Aorta (tissue), 5 donors: ENCODE results near the gene UPK3BL1. TPM values are rescaled to one million over a fixed set of nuclear protein-coding genes. Genes with fewer than 3 reads are reported as not detected.
A peak's percentile ranks its signal among the peaks of the same experiment; 100 is the strongest.
"Not testable (repeated sequence)": the region's sequence is repeated elsewhere in the genome, so short reads cannot be mapped to it uniquely, and the experiment has no call there.

Experiments used
- ATAC-seq: fragments of 200-7000 bp; cut with Tn5 transposase; one replicate; pipeline ENCODE4 v1.9.1; 2022; ENCODE audit warnings: moderate library complexity; ENCODE audit not compliant: low FRiP score
- DNase-seq, 2 donors: peaks; one replicate each; pipeline ENCODE4 v3.0.0-alpha.2; 2020
- H3K27ac ChIP-seq, 2 donors: one replicate each; pipeline ENCODE4 v1.5.1; 2013; ENCODE audit warnings: low read length in 2 of 2, mild to moderate bottlenecking in 2 of 2, moderate library complexity in 2 of 2, control low read depth in 1 of 2, inconsistent platforms in 1 of 2, low read depth in 1 of 2
- H3K27me3 ChIP-seq, 2 donors: one replicate each; pipeline ENCODE4 v1.6.1; 2013; ENCODE audit warnings: control low read depth in 1 of 2, low read length in 1 of 2, mild to moderate bottlenecking in 1 of 2, moderate library complexity in 1 of 2; ENCODE audit not compliant: insufficient read depth in 2 of 2, control insufficient read depth in 1 of 2
- H3K36me3 ChIP-seq, 2 donors: one replicate each; pipeline ENCODE4 v1.6.1; 2013; ENCODE audit warnings: control low read depth in 1 of 2, low read length in 1 of 2, mild to moderate bottlenecking in 1 of 2; ENCODE audit not compliant: insufficient read depth in 2 of 2, control insufficient read depth in 1 of 2
- H3K4me1 ChIP-seq, 2 donors: one replicate each; pipeline ENCODE4 v1.6.1; 2013; ENCODE audit warnings: low read length in 2 of 2, control low read depth in 1 of 2, mild to moderate bottlenecking in 1 of 2, moderate library complexity in 1 of 2; ENCODE audit not compliant: insufficient read depth in 2 of 2, control insufficient read depth in 1 of 2
- H3K4me3 ChIP-seq, 2 donors: one replicate each; pipeline ENCODE4 v1.5.1; 2013; ENCODE audit warnings: low read length in 2 of 2, control low read depth in 1 of 2, mild to moderate bottlenecking in 1 of 2
- H3K9me3 ChIP-seq: one replicate; pipeline ENCODE4 v1.6.1; 2013; ENCODE audit warnings: mild to moderate bottlenecking, low read length; ENCODE audit not compliant: control insufficient read depth
- WGBS, 2 donors: extraction: QIAGEN DNeasy Blood & Tissue Kit; methylation state at CpG; one replicate each; pipeline ENCODE4 v1.1.7; 2013; 5-methylcytosine and 5-hydroxymethylcytosine counted together
- intact Hi-C, 2 donors: fragments of 100-400 bp; cut with DNase I; formaldehyde crosslinking; loops; one replicate each; pipeline versions ENCODE4 v1.14.2 to v1.15.0; 2022
- polyA plus RNA-seq, 2 donors: library from polyadenylated mRNA; stranded (reverse); fragments of 200-250 nt; gene quantifications; one replicate each; pipeline ENCODE4 v1.2.3, GENCODE V29; 2013
- total RNA-seq, 2 donors: library from RNA; stranded (reverse); fragmentation: NEBNext Ultra II Directional; extraction: Animal tissue kit (Norgen Biotek cat#: 25700); gene quantifications; one replicate each; pipeline ENCODE4 v1.2.1, GENCODE V29; 2021
- donor health status: healthy with polysubstance abuse.
- donor health status: Bipolar disorder and iron deficiency.
- donor health status: DM: no; HTN: no; CAD: no.
- donor health status: DM: no; HTN: no; CAD: no.
- donor health status: DM: yes; HTN: yes; CAD: no.

Gene UPK3BL1
- total and polyA plus RNA-seq, 4 donors: 7.5 to 142 (median 24.7) TPM

DNA sequence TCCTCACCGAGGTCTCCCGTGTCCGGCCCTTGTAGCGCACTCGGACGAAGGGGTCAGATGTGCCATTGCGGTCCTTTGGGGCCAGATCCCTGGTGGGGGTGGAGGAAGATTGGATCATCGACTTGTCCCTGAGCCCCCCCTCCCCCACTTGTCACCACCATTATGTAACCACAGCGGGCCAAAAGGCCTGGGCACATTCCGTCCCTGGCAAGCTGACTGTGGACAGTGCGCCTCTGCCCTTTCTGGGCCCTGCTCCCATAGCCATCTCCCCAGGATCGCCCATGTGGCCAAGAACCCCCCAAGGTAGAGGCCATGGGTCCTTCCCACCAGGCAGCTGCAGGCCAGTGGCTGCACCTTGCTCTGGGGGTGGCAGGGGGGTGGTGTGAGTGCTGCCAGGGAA, 40.3 kb downstream of the UPK3BL1 start:
- peak; percentile 2 for ATAC-seq
- intact Hi-C loops, H3K36me3 ChIP-seq, H3K4me3 ChIP-seq, H3K9me3 ChIP-seq, H3K27me3 ChIP-seq, H3K4me1 ChIP-seq, DNase-seq, H3K27ac ChIP-seq: not testable (repeated sequence)
- WGBS, 2 donors: no CpG with 5 or more reads among the region's 12 CpGs

DNA sequence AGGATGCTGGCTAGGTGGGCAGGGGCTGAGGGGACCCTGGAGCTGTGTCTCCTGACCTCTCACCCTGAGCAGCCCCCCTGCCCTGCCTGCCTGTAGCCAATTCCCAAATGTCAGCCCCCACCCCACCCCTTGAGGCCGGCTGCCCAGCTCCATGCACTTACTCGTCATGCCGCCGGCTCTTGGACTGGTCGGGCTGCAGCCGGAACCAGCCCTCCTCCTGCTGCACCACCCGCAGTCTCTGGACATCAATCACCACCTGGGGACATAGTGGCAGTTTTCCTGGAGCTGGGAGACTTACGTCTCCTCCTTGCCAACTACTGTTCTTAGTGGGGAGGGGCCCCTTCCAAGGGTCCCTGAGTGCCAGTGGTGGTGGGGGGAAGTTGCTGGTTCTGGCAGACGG, 42.9 kb downstream of the UPK3BL1 start:
- intact Hi-C loops, H3K4me1 ChIP-seq, H3K9me3 ChIP-seq, H3K4me3 ChIP-seq, ATAC-seq, H3K36me3 ChIP-seq, H3K27me3 ChIP-seq, H3K27ac ChIP-seq, DNase-seq: not testable (repeated sequence)
- no CpG with 5 or more reads among the region's 9 CpGs for WGBS, 2 donors

DNA sequence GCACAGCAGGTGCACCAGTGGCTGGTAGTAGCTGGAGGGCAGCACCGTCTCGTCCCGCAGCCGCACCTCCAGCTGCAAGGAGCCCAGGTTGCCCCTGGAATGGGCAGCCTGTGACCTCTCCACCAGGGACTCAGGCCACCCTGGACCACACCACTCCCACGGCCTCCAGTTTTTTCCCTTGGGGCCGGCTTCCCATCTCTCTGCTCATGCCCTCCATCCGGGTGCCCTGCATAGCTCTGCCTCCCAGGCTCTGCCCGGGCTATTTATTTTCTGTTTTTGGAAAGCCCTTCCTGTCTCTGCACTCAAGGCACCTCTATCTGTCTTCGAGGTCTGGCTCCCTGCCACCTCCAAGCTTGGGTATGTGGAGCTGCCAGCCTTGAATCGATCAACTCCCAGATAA, 46.6 kb downstream of the UPK3BL1 start:
- peak in 1 of 2 donors; percentile 26 for DNase-seq
- intact Hi-C loops, H3K9me3 ChIP-seq, H3K4me3 ChIP-seq, H3K36me3 ChIP-seq, H3K27me3 ChIP-seq, H3K4me1 ChIP-seq, H3K27ac ChIP-seq, ATAC-seq: not testable (repeated sequence)
- WGBS, 2 donors: 77 to 82% methylated on average over 4 of the region's 10 CpGs

DNA sequence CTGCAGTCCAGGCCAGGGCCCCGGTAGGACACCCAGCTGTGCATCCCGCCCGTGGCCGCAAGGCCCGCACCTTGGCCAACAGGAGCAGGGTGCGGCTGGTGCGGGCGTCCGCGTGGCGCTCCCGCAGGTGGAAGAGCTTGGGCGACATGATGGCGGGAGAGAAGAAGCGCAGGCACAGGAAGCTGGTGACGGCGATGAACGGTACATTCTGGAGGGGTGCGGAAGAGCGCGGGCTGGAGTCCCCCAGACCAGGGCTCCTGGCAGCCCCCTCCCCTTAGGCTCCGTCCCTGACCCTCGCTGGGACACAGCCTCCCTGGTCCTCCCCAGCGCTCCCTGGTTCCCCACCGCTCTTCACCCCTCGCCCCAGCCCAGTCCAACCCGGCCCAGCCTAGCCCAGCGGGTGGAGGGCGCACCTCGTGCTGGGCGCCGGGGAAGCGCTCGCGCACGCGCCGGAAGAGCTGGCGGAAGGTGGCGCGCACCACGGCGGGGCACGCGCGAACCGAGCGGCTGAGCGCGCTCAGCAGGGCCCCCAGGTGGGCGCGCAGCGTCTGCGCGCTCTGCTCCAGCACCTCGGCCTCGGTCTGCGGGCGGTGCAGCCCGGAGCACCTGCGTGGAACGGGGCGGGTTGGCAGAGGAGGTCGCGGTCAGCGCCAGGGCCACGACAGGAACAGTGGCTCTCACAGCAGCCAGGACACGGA, 48.8 kb downstream of the UPK3BL1 start:
- H3K36me3 ChIP-seq, H3K4me3 ChIP-seq, H3K4me1 ChIP-seq, H3K9me3 ChIP-seq, intact Hi-C loops, DNase-seq, H3K27ac ChIP-seq, H3K27me3 ChIP-seq: not testable (repeated sequence)
- no CpG with 5 or more reads among the region's 68 CpGs for WGBS, 2 donors
- ATAC-seq: peak; percentile 23

DNA sequence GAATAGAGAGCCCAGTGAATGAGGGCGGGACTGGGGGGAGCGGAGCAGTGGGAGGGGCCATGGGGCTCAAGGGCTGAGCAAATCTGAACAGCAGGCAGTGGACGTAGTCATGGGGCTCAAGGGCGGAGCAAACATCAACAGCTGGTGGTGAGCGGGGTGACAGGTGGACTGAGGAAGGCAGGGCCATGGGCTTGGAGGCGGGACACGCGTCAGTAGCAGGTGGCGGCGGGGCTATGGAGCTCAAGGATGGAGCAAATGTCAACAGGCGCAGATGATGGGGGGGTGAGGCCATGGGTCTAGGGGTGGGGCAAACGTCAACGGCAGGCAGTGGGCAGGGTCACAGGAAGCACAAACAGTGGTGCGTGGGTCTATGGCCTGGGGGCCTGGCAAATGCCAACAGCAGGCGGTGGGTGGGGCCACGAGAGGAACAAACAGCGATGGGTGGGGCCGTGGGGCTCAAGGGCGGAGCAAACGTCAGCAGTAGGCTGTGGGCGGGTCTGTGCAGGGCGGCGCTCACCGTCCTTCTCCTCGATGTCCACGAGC, 50.0 kb downstream of the UPK3BL1 start:
- intact Hi-C loops, H3K4me3 ChIP-seq, H3K27ac ChIP-seq: not testable (repeated sequence)

DNA sequence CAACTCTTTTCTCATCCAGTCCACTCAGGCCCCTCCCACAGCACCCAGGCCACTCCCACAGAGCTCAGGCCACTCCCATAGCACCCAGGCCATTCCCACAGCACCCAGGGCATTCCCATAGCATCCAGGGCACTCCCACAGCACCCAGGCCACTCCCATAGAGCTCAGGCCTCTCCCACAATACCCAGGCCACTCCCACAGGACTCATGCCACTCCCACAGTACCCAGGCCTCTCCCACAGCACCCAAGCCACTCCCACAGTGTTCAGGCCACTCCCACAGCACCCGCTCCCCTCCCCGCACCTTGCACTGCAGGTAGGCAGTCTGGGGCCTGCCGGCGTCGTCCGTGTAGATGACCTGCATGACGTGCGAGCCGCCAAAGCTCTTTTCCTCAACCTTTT, 52.7 kb downstream of the UPK3BL1 start:
- H3K36me3 ChIP-seq, H3K27ac ChIP-seq, intact Hi-C loops, ATAC-seq, DNase-seq, H3K4me3 ChIP-seq, H3K4me1 ChIP-seq, H3K27me3 ChIP-seq, H3K9me3 ChIP-seq: not testable (repeated sequence)
- WGBS, 2 donors: no CpG with 5 or more reads among the region's 9 CpGs

More for the DNA sequence above, 50.0 kb downstream of the UPK3BL1 start:
- not testable (repeated sequence) for H3K9me3 ChIP-seq, H3K4me1 ChIP-seq, H3K36me3 ChIP-seq, H3K27me3 ChIP-seq
- WGBS, 2 donors: 39 to 53% methylated on average over 6 of the region's 26 CpGs
- DNase-seq (peak; percentile 51 to 55), ATAC-seq (peak; percentile 84)

Other genes with a start within 250 kb of the UPK3BL1 start
- 10 to 100 TPM; 19.0 to 26.0 TPM for gene PRKRIP1, start 246.4 kb downstream of the UPK3BL1 start, total RNA-seq
- gene PRKRIP1, start 246.4 kb downstream of the UPK3BL1 start, polyA plus RNA-seq: 10 to 100 TPM; 14.9 to 66.5 TPM
- 10 to 100 TPM; 17.8 to 25.5 TPM for gene ORAI2, start 209.2 kb downstream of the UPK3BL1 start, total RNA-seq
- gene ORAI2, start 209.2 kb downstream of the UPK3BL1 start, polyA plus RNA-seq: 1 to 10 TPM; 3.1 to 7.4 TPM
- gene ALKBH4, start 177.9 kb downstream of the UPK3BL1 start, total RNA-seq: 1 to 10 TPM; 6.1 to 8.7 TPM
- gene ALKBH4, start 177.9 kb downstream of the UPK3BL1 start, polyA plus RNA-seq: 10 to 100 TPM in 1 of 2 donors, 1 to 10 TPM in 1; 9.1 to 10.2 TPM
- gene LRWD1, start 177.8 kb downstream of the UPK3BL1 start, total RNA-seq: 1 to 10 TPM; 8.6 to 9.4 TPM
- 10 to 100 TPM; 13.4 to 16.5 TPM for gene LRWD1, start 177.8 kb downstream of the UPK3BL1 start, polyA plus RNA-seq
- gene POLR2J, start 163.9 kb downstream of the UPK3BL1 start, total RNA-seq: 10 to 100 TPM; 29.6 to 35.9 TPM
- 10 to 100 TPM; 90.0 to 92.9 TPM for gene POLR2J, start 163.9 kb downstream of the UPK3BL1 start, polyA plus RNA-seq
- 10 to 100 TPM; 44.1 to 81.9 TPM for gene RASA4B, start 125.0 kb downstream of the UPK3BL1 start, total RNA-seq
- gene RASA4B, start 125.0 kb downstream of the UPK3BL1 start, polyA plus RNA-seq: 10 to 100 TPM; 14.4 to 50.9 TPM
- gene UPK3BL2, start 99.1 kb downstream of the UPK3BL1 start, total RNA-seq: 10 to 100 TPM; 19.5 to 41.7 TPM
- 10 to 100 TPM in 1 of 2 donors, 1 to 10 TPM in 1; 4.0 to 27.5 TPM for gene UPK3BL2, start 99.1 kb downstream of the UPK3BL1 start, polyA plus RNA-seq
- gene SPDYE2, start 91.6 kb downstream of the UPK3BL1 start, total RNA-seq: not detected
- gene SPDYE2, start 91.6 kb downstream of the UPK3BL1 start, polyA plus RNA-seq: not detected
- gene POLR2J3, start 70.2 kb downstream of the UPK3BL1 start, total RNA-seq: 10 to 100 TPM; 27.5 to 69.9 TPM
- gene POLR2J3, start 70.2 kb downstream of the UPK3BL1 start, polyA plus RNA-seq: 10 to 100 TPM; 35.4 to 64.7 TPM
- 100 to 1,000 TPM; 133 to 354 TPM for gene RASA4, start 26.0 kb downstream of the UPK3BL1 start, total RNA-seq
- 10 to 100 TPM; 19.2 to 62.0 TPM for gene RASA4, start 26.0 kb downstream of the UPK3BL1 start, polyA plus RNA-seq
- not detected for gene SPDYE2B, start 7.5 kb upstream of the UPK3BL1 start, total RNA-seq
- not detected for gene SPDYE2B, start 7.5 kb upstream of the UPK3BL1 start, polyA plus RNA-seq
- 10 to 100 TPM in 1 of 2 donors, 1 to 10 TPM in 1; 10.0 to 22.1 TPM for gene POLR2J2, start 28.9 kb upstream of the UPK3BL1 start, total RNA-seq
- gene POLR2J2, start 28.9 kb upstream of the UPK3BL1 start, polyA plus RNA-seq: 1 to 10 TPM in 1 of 2 donors, not detected in 1; 4.4 TPM
- 10 to 100 TPM in 1 of 2 donors, 1 to 10 TPM in 1; 6.5 to 12.6 TPM for gene FAM185A, start 106.2 kb upstream of the UPK3BL1 start, total RNA-seq
- 1 to 10 TPM; 3.6 to 6.1 TPM for gene FAM185A, start 106.2 kb upstream of the UPK3BL1 start, polyA plus RNA-seq